GM15510 (cell line): ENCODE measurements around the gene ZNF710.

Experiments
- POLR2A ChIP-seq: IDR thresholded peaks from 3 replicates; pipeline ENCODE4 v1.6.1; 2011; ENCODE audit warnings: borderline replicate concordance; ENCODE audit not compliant: insufficient read length; ENCODE audit errors: extremely low read depth

The ZNF710 gene

DNA sequence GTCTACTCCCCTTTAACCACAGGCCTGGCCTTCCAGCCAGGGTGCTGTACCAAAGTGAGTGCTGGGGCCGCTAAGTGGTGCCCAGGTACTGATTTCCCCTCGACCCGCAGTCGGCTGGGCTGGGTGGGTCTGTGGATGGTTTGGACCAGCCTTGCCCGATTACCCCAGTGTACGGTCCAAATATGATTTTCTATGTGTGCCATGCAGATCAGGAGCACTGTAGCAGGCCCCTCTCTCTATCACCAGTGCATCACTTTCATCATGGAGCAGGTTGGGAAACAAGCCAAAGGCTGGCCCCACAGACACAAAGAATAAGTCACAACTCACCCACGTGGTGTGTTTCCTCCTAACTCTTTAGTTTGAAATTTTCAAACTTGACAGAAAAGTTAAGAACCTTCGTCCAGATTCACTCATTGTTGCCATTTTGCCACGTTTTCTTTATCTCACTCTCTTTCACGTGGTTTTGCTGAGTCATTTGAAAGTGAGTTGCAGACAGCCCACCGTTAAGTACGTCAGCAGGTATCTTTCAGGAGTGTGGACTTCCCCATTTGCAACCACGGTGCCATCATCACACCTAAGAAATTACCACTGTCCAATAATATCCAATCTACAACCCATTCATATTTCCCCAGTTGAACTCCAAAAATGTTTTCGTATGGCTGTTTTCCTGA lies 37.0 kb downstream of the ZNF710 start:
- no peak for TF ChIP-seq POLR2A

- TF ChIP-seq POLR2A: no peak
Measured at GRCh38 chr15:90038632-90039095, 37.5 kb downstream of the ZNF710 start.

- no peak for TF ChIP-seq POLR2A
Measured at GRCh38 chr15:90039996-90040395, 38.9 kb downstream of the ZNF710 start.

DNA sequence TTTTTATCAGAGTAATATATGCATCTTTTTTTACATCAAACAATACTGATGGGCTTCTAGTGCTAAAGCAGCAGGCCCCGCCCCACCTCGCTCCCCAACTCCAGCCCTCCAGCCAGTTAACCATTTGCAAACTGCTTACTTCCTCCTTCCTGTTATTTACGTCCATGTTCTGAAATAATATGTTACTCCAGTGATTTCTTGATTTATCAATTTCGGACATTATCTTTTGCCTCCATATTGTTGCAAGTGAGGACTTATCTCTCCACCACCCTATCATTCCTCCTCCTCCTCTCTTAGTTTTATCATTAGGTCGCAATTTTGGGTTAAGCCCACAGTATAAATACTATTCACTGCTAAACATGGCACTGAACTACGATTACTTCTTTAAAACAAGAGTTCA lies 39.5 kb downstream of the ZNF710 start:
- no peak for TF ChIP-seq POLR2A

DNA sequence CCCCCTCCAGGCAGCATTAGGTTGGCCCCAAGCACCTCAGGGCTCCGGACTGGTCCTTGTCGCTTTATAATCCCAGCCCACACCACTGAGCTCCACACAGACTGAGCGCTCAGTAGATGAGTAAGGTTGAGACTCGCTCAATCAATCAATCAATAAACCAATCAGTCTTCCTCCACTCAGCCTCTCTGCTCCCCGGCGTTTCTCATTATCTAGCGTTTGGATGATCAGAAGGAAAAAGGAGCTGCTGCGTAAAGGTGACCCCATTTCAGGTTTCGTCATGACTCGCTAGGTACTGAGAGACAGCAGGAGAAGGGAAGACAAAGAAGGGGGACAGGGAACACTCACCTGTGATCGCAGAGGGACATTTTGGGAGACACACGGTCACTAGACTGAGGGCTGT lies 41.2 kb downstream of the ZNF710 start:
- TF ChIP-seq POLR2A: no peak

DNA sequence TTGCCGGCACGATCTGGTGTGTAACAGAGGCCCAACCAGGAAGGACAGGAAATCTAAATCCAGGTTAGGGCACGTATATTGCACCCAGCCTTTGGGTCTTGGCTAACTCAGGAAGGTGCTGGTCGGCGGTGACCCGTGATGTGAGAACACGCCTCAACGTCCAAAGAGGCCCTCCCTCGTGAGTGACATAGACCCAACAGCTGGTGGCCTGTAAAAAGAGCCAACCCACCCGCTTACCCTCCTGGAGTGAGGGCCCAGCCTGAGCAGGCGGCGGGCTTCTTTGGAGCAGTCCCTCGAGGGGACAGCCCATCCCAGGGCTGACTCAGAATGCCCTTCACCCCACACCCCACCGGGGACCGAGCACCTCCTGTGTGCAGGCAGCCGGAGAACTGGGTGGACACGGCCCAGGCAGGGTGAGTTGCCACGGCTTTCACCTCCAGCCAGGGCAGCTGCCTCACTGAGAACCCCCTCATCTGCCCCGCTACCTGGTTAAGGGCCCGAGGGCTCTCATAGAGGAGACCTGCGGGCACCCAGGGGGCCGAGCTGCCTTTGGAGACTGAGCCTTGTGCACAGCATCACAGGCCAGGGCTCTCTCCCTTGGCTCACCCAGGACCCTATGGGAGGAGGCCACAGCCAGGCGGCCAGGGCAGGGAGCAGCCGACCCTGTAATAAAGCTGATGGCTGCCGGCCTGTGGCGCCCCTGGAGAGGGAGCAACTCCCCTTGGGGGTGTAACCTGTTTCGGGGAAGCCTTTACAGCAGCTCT lies 41.8 kb downstream of the ZNF710 start:
- no peak for TF ChIP-seq POLR2A

DNA sequence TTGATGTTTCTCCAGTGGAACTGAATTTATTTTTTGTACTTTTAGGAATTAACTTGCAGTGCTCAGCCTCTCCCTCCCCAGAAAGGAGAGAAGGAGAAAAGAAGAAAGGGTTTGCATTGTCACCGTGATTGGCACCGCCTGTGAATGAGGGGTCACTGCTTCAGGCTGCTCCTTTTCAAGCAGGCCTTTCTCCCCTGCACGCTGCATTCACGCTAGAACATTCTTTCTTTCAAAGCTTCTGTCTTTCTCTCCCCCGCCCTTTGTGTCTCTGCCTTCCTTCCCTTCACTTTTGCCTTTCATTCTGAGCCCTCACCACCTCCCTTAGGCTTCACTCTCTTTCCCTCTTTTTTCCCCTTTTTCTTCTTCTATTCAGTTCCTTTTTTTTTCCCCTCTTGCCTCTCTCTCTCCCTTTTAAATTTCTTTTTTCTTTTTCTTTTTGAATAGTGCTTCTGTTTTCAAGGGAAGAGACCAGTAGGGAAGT lies 42.4 kb downstream of the ZNF710 start:
- TF ChIP-seq POLR2A: no peak

DNA sequence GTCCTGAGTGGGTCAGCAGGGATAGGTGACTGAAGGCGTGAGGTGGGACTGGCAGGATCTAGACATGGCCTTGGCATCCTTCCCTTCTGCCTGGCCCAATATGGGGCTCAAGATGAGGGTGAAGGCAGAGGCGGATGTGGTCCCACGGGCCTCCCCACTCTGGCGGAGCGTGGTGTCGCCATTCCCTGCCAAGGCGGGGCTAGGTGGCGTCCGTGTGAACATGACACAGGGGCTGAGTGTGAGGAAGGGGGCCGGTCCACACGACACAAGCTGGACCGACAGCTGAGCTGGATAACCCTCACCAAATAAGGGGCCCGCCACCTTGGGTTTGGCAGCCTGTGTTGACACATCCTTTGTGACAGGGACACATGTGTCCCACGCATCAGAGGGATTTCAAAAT lies 43.1 kb downstream of the ZNF710 start:
- TF ChIP-seq POLR2A: no peak

- TF ChIP-seq POLR2A: no peak
Measured at GRCh38 chr15:90044916-90045371, 43.8 kb downstream of the ZNF710 start.

DNA sequence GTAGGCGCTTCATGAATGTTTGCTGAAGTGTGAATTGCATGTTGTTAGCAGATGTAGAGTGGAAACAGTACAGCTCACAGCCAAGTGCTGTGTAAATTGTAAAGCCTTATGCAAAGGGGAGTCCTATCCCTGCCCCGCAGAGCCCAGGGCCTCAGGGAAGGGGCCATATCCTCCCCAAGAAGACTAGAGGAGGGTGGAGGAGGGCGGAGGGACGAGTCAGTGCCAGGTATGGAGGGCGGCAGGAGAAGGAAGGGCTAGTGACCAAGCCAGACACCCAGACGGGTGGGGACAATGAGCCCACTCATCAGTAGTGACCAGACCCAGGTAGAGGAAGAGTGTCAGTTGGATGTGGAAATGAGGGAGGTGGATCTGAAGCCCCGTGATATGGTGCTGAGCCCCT lies 45.2 kb downstream of the ZNF710 start:
- no peak for TF ChIP-seq POLR2A

DNA sequence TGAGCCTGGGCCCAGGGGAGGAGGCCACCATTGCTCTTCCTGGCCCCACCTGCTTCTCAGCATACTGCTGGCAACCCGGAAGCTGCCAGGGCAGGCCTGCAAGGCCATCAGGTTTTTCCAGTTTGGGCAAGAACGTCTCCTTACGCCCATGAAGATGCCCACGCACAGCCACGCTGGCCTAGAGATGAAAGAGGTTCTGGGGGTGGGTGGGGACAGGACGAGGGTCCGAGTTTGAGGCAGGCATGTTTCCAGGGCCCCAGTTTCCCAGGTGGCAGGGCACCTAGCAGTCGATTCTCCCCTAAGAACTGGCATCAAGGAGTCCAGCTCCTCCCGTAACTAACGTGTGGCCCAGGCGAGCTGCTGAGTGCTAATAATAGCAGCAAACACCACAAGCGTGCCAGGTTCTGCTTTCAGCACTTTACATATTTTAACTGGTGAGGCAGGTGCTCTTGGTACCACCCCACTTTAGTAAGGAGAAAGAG lies 45.8 kb downstream of the ZNF710 start:
- no peak for TF ChIP-seq POLR2A

- TF ChIP-seq POLR2A: no peak
Measured at GRCh38 chr15:90047956-90048575, 46.9 kb downstream of the ZNF710 start.

GRCh38 chr15:90049030-90049429 lies 47.9 kb downstream of the ZNF710 start:
- TF ChIP-seq POLR2A: no peak

DNA sequence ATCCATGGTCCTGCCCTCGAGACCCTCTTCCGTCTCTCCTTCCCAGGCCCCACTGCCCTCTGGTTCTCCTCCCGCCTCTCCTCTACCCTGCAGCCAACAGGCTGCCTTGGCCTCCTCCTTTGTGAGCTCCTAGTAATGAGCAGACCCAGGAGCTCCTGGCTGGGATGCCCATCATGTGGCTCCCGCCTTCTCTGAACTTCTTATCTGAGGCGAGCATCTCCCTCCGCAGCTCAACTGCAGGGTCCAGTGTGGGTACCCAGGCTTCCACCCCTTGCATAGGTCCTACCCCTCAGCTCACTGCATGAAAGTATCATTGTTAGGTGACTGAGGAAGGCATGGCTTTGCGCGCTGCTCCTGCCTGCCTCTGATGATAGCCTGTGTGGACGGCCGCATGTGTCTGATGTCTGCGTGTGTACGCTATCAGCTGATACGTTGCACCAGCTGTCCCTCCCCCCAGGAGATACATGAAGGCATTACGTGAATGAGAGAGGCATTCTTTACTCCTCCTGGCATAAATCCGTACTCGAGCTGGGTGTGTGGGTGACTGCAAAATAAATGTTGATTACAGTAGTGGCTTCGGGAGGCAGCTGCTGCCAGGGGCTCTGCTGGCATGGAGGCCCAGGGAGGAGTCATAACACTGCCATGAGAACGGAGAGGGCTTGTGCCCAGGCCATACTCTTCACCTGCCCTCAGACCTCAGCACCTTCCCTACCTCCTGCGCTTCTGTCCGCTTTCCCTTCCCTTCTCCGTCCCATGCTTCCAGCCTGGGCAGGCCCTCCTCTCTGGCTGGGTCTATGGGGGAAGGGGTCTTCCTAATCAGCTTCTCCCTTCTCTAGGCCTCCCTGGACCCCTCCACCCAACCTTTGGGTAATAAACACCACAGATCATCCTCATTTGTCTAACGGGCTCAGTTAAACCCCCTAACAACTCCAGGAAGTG lies 48.8 kb downstream of the ZNF710 start:
- no peak for TF ChIP-seq POLR2A
